Gastroesophageal sphincter (tissue), 4 donors: ENCODE measurements around the gene ETDA. TPM values are rescaled to one million over a fixed set of nuclear protein-coding genes. Genes with fewer than 3 reads are reported as not detected.

Experiments used
- ATAC-seq: fragments of 150-250 bp; one replicate; pipeline ENCODE4 v1.9.1; 2016; ENCODE audit warnings: mild to moderate bottlenecking, moderate library complexity
- H3K27ac ChIP-seq, 4 donors: fragments of 200-600 bp; sonication (generic) in 3 of 4; 1 replicate in 3 of 4; 2 replicates in 1 of 4; pipeline ENCODE4 v1.5.1; 2016 to 2019
- H3K27me3 ChIP-seq: fragments of 200-600 bp; sonication (generic); one replicate; pipeline ENCODE4 v1.5.1; 2019
- H3K36me3 ChIP-seq, 2 donors: fragments of 200-600 bp; sonication (generic); one replicate each; pipeline ENCODE4 v1.5.1; 2019; ENCODE audit warnings: control low read depth in 1 of 2
- H3K4me1 ChIP-seq, 3 donors: fragments of 200-600 bp; sonication (generic); 1 replicate in 2 of 3; 2 replicates in 1 of 3; pipeline ENCODE4 v1.5.1; 2016 to 2019; ENCODE audit warnings: control low read depth in 2 of 3
- H3K4me3 ChIP-seq, 2 donors: fragments of 200-600 bp; sonication (generic); one replicate each; pipeline ENCODE4 v1.5.1; 2019; ENCODE audit warnings: mild to moderate bottlenecking in 1 of 2, moderate library complexity in 1 of 2
- H3K9me3 ChIP-seq, 3 donors: fragments of 200-600 bp; sonication (generic); one replicate each; pipeline ENCODE4 v1.5.1; 2017 to 2019; ENCODE audit warnings: control low read depth in 2 of 3
- EP300 ChIP-seq: sonication (generic); formaldehyde crosslinking; IDR thresholded peaks from one replicate; pipeline ENCODE4 v1.6.1; 2017; ENCODE audit warnings: antibody characterized with exemption, mild to moderate bottlenecking
- POLR2A ChIP-seq, 2 donors: fragments of 450-650 bp; IDR thresholded peaks; one replicate each; pipeline ENCODE4 v1.6.1; 2017; ENCODE audit warnings: antibody characterized with exemption in 2 of 2, mild to moderate bottlenecking in 2 of 2, moderate library complexity in 1 of 2
- POLR2AphosphoS5 ChIP-seq: sonication (generic); formaldehyde crosslinking; IDR thresholded peaks from one replicate; pipeline ENCODE4 v1.6.1; 2017; ENCODE audit warnings: antibody characterized with exemption
- WGBS, 2 donors: methylation state at CpG; one replicate each; pipeline ENCODE4 v1.1.5; 2018; ENCODE audit warnings: low coverage in 1 of 2; 5-methylcytosine and 5-hydroxymethylcytosine counted together
- total RNA-seq, 4 donors: library from RNA; depleted of rRNA; stranded (reverse); fragments of >200 nt; gene quantifications; one replicate each; pipeline ENCODE4 v1.1.0, GENCODE V29; 2016
- TF ChIP-seq, protein P1 (sequence below), 4 experiments: fragments of 200-600 bp in 2 of 4; fragments of 450-650 bp in 2 of 4; sonication (generic) in 1 of 4; IDR thresholded peaks; one replicate each; pipeline ENCODE4 v1.5.1; 2017 to 2019; ENCODE audit warnings: antibody characterized with exemption in 4 of 4, mild to moderate bottlenecking in 2 of 4, moderate library complexity in 2 of 4

ETDA gene
- total RNA-seq, 4 donors from 2014 or later = not detected

DNA sequence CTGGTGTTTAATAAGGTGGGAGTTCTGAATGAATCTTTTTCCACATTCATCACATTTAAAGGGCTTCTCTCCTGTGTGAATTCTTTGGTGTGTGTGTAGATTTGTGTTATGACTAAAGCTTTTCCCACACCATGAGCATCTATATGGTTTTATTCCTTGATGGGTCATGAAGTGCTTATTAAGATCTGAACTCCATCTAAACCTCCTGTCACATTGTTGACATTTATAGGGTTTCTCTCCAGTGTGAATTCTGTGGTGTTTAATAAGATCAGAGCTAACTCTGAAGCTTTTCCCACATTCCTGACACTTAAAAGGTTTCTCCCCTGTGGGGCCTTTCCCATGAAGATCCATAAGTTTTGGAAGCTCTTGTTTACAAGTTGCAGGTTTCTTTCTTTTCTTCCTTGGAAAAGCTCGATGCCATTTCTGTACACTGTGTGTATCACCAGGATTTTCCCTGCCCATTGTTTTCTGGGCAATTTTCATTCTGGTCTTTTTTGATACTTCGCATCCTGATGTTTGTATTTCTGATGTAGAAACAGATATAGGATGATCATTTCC, 35.5 kb downstream of the ETDA start:
- TF ChIP-seq POLR2AphosphoS5 (no peak), POLR2A (IDR thresholded peaks at IDR 0.05) (no peak), EP300 (no peak)
- TF ChIP-seq, protein P1, sequence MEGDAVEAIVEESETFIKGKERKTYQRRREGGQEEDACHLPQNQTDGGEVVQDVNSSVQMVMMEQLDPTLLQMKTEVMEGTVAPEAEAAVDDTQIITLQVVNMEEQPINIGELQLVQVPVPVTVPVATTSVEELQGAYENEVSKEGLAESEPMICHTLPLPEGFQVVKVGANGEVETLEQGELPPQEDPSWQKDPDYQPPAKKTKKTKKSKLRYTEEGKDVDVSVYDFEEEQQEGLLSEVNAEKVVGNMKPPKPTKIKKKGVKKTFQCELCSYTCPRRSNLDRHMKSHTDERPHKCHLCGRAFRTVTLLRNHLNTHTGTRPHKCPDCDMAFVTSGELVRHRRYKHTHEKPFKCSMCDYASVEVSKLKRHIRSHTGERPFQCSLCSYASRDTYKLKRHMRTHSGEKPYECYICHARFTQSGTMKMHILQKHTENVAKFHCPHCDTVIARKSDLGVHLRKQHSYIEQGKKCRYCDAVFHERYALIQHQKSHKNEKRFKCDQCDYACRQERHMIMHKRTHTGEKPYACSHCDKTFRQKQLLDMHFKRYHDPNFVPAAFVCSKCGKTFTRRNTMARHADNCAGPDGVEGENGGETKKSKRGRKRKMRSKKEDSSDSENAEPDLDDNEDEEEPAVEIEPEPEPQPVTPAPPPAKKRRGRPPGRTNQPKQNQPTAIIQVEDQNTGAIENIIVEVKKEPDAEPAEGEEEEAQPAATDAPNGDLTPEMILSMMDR (IDR thresholded peaks at IDR 0.05) = no peak
- Histone ChIP-seq H3K36me3 (peaks cover 0 to 42% of the 10 kb centered on the region in 2 donors), H3K27ac (no peak overlapping the region), H3K27me3 (no peaks in the 10 kb centered on the region), H3K9me3 (peaks cover 0 to 71% (median 2%) of the 10 kb centered on the region in 3 donors), H3K4me3 (no peak overlapping the region), H3K4me1 (no peaks in the 10 kb centered on the region)
- 100% methylated on average over 1 of the region's 2 CpGs; no CpG with 5 or more reads in 1 of the 2 donors for WGBS, 2 donors
- no peak for ATAC-seq

GRCh38 chrX:135295238-135295943, 43.5 kb downstream of the ETDA start:
- Histone ChIP-seq H3K27me3 (no peaks in the 10 kb centered on the region), H3K4me3 (peak overlapping the region in 1 of 2 donors; percentile 41), H3K36me3 (peaks cover 0 to 22% of the 10 kb centered on the region in 2 donors), H3K9me3 (no peaks in the 10 kb centered on the region), H3K27ac (no peak overlapping the region), H3K4me1 (no peaks in the 10 kb centered on the region)
- 33 to 80% methylated on average over 1 to 3 of the region's 26 CpGs for WGBS, 2 donors
- ATAC-seq = peak; percentile 53
- TF ChIP-seq POLR2AphosphoS5 (no peak), POLR2A (IDR thresholded peaks at IDR 0.05) (no peak), EP300 (no peak)
- TF ChIP-seq, protein P1 (IDR thresholded peaks at IDR 0.05) = peak in 2 of 4 experiments; percentile 13 to 33

- H3K4me1 ChIP-seq = no peaks in the 10 kb centered on the region
- H3K9me3 ChIP-seq = no peaks in the 10 kb centered on the region
- TF ChIP-seq POLR2A (IDR thresholded peaks at IDR 0.05) = no peak
- no peak for TF ChIP-seq EP300
- TF ChIP-seq, protein P1 (IDR thresholded peaks at IDR 0.05) = no peak
- no peak for TF ChIP-seq POLR2AphosphoS5
- 58% methylated on average over 5 of the region's 10 CpGs; no CpG with 5 or more reads in 1 of the 2 donors for WGBS, 2 donors
- H3K27ac ChIP-seq = no peak overlapping the region
- no peaks in the 10 kb centered on the region for H3K27me3 ChIP-seq
- peak; percentile 10 for ATAC-seq
- peaks cover 0 to 17% of the 10 kb centered on the region in 2 donors for H3K36me3 ChIP-seq
- peak overlapping the region in 1 of 2 donors; percentile 41 for H3K4me3 ChIP-seq
These were observed 44.1 kb downstream of the ETDA start for GRCh38 chrX:135295944-135296305.

GRCh38 chrX:135302269-135302873, 50.5 kb downstream of the ETDA start:
- no peak for TF ChIP-seq POLR2AphosphoS5
- TF ChIP-seq, protein P1 (IDR thresholded peaks at IDR 0.05) = no peak
- no peak for TF ChIP-seq EP300
- no peak for TF ChIP-seq POLR2A (IDR thresholded peaks at IDR 0.05)
- no peak for ATAC-seq
- Histone ChIP-seq H3K4me1 (no peaks in the 10 kb centered on the region), H3K4me3 (no peak overlapping the region), H3K9me3 (no peaks in the 10 kb centered on the region), H3K27me3 (no peaks in the 10 kb centered on the region), H3K36me3 (no peaks in the 10 kb centered on the region), H3K27ac (no peak overlapping the region)
- 60 to 100% methylated on average over 2 of the region's 5 CpGs for WGBS, 2 donors

Other genes with a start within 250 kb of the ETDA start
- gene RTL8B, start 229.5 kb upstream of the ETDA start, total RNA-seq = 10 to 100 TPM; 12.8 to 21.1 (median 16.8) TPM
- 100 to 1,000 TPM in 3 of 4 donors, 10 to 100 TPM in 1; 96.1 to 154 (median 130) TPM for gene RTL8C, start 219.7 kb upstream of the ETDA start, total RNA-seq
- 10 to 100 TPM; 25.1 to 43.9 (median 30.8) TPM for gene RTL8A, start 199.9 kb upstream of the ETDA start, total RNA-seq
- gene SMIM10L2B, start 153.3 kb upstream of the ETDA start, total RNA-seq = 1 to 10 TPM in 3 of 4 donors, under 1 TPM in 1; 0.42 to 2.1 (median 1.4) TPM
- not detected for gene ETDB, start 131.5 kb upstream of the ETDA start, total RNA-seq
- gene CT55, start 80.7 kb upstream of the ETDA start, total RNA-seq = not detected
- not detected for gene ETDC, start 57.4 kb downstream of the ETDA start, total RNA-seq
- 10 to 100 TPM in 1 of 4 donors, 1 to 10 TPM in 3; 6.4 to 11.7 (median 8.1) TPM for gene ZNF75D, start 92.0 kb downstream of the ETDA start, total RNA-seq
- gene ZNF449, start 92.7 kb downstream of the ETDA start, total RNA-seq = 10 to 100 TPM in 1 of 4 donors, 1 to 10 TPM in 3; 7.8 to 11.7 (median 9.5) TPM
- 1 to 10 TPM in 2 of 4 donors, under 1 TPM in 2; 0.47 to 1.5 (median 1.1) TPM for gene SMIM10L2A, start 169.9 kb downstream of the ETDA start, total RNA-seq